D721Med (cell line): ENCODE measurements around the gene ZMYND11.

Source experiments
- DNase-seq: peaks from one replicate; pipeline ENCODE4 v3.0.0; 2011; ENCODE audit warnings: low spot score; ENCODE audit not compliant: insufficient read length
- FAIRE-seq: peaks from 2 replicates; lab custom pipeline; 2011; peaks lifted over from hg19 to GRCh38; lab: Jason Lieb, UNC
- TF ChIP-seq, protein P1 (sequence below): IDR thresholded peaks from 2 replicates; pipeline ENCODE4 v1.5.1; 2012; ENCODE audit warnings: mild to moderate bottlenecking, control low read depth; ENCODE audit not compliant: insufficient read depth; ENCODE audit errors: missing control alignments

The ZMYND11 gene

DNA sequence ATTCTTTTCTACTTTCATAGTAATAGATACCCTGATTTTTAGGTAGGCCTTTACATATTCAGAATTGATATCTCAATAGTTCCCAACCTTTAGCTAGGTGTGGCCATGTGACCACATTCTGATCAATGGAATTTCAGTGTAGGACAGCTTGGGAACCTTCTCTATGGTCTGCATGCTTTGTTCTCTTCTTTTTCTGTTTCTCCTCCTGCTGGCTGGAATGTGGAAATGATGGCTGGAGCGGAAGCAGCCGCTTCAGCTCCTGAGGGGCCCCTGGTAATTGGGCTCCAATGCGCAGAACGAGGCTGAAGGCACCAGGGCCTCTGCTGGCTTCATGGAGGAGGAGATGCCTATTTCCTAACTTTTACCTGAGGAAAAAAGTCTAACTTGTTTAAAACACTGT is 152.6 kb downstream of the ZMYND11 start:
- TF ChIP-seq, protein P1, sequence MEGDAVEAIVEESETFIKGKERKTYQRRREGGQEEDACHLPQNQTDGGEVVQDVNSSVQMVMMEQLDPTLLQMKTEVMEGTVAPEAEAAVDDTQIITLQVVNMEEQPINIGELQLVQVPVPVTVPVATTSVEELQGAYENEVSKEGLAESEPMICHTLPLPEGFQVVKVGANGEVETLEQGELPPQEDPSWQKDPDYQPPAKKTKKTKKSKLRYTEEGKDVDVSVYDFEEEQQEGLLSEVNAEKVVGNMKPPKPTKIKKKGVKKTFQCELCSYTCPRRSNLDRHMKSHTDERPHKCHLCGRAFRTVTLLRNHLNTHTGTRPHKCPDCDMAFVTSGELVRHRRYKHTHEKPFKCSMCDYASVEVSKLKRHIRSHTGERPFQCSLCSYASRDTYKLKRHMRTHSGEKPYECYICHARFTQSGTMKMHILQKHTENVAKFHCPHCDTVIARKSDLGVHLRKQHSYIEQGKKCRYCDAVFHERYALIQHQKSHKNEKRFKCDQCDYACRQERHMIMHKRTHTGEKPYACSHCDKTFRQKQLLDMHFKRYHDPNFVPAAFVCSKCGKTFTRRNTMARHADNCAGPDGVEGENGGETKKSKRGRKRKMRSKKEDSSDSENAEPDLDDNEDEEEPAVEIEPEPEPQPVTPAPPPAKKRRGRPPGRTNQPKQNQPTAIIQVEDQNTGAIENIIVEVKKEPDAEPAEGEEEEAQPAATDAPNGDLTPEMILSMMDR, result no peak
- DNase-seq, result no peak
- FAIRE-seq, result no peak

DNA sequence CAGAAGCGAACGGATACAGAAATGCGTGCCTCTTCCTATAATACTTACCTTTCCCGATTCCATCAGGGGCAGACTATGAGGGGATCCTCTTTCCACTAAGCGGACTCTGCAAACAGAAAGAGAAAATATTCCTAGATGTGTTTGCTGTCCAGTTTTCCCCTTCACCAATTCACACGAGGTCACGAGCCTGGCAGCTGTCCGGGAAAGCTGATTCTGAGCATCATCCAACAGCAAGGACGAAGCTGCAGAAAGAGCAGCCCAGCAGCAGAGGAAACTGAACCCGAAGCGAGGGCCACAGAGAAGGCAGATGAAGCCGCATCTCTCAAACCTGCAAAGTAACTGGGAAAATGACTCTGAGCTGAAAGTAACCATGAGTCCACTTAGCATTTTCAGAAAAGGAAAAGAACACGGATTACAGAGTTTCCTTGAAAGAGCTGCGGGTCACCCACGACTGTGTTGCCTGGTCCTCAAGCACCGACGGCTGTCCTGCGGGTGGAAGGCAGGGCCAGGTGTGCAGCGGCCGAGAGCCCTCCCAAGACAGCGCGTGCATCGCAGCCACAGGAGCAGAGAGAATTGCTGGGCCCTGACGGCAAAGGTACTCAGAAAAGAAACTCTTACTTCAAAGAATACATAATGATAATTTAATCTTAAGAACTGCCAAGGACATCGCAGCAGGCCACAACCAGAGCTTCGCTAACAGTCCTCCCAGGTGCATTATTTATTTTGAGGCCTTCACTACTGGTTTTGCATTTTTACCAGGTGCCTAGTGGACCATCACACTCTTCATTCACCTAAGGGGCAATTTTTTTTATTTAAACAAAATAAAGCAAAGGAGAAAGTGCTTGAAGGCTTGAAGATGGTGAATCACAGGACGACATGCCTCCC is 153.3 kb downstream of the ZMYND11 start:
- DNase-seq, result no peak
- TF ChIP-seq, protein P1, result no peak
- no peak for FAIRE-seq

DNA sequence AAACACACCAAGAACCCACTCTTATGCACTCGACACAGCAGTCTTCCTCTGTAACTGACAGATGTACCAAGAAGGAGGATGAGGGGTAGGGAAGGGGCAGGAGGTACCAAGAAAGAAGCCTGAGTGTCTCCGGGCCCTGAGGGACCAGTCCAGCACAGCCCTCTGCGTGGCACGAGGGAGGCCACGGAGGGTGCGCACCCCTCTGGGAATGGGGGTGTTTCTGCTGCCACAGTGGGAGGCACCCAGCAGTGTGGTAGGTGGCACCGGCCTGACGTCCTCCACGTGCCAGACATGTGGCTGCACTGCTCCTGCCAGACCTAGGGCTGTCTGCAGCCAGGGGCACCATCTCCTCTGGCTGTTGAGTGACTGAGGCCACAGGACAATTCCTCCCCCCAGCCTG is 154.3 kb downstream of the ZMYND11 start:
- FAIRE-seq, result no peak
- TF ChIP-seq, protein P1, result no peak
- DNase-seq, result no peak

DNA sequence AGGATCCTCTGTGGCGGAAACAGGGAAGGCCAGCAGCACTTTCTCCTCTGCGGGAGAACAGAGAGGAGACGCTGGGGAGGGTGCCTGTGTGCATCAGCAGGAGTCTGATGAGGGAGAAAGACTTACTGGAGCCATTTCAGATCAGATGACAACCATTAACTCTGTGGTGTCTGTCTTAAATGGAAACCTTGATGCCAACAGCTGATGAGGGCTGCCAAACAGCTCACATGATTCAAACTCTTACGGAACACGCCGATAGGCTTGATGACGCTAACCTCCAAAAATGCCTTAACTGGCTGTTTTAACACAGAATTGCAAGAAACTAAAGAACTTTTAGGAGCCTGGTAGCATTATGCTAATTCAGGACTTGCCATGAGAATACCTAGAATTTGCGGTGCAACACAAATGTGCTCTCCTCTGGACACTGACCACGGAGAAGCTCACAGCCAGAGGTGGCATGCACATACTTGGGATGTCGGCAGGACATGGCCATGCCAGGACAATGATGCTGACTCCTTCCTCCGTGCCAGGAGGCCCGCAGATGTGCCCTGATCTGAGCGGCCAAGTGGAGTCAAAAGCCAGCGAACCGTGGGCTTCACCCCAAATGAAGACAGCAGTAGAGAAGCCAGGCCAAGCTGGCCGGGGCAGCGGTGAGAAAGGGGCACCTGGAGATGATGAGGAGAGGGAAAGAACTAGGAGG is 154.9 kb downstream of the ZMYND11 start:
- FAIRE-seq (no peak), DNase-seq (no peak)
- TF ChIP-seq, protein P1, result no peak

DNA sequence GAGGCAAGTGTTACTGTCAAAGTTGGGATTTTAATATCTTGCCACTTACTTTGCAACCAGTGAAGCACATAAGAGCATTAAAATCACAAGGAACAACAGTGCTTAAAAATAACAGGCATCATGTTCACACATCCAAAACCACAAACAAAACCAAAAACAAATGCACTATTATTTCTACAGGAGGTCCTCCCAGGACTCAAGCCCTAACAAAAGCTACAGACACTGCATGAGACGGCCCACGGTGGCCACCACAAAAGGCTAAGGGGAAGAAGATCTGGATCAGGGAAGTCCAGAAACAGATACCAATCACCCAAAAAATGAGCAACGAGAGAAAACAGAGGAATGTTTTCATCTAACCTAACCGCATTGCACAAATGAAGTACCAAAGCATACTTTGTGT is 158.4 kb downstream of the ZMYND11 start:
- no peak for FAIRE-seq
- TF ChIP-seq, protein P1, result no peak

DNA sequence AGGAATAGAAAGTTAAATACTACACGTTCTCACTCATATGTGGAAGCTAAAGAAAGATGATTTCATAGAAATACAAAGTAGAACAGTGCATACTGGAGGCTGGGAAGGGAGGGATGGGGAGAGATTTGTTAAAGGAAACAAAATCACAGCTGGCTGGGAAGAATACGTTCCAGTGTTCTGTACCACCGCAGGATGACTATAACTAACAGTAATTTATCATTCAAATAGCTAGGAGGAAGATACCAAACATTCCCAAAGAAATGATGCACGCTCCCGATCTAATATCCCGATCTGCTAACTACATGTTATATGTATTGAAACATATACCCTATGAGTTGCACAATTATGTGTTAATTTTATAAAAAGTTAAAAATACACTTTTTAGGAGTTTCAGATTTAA is 162.3 kb downstream of the ZMYND11 start:
- TF ChIP-seq, protein P1, result no peak
- no peak for DNase-seq

More for the DNA sequence above, 158.4 kb downstream of the ZMYND11 start:
- no peak for DNase-seq

More for the DNA sequence above, 162.3 kb downstream of the ZMYND11 start:
- no peak for FAIRE-seq
